ENCODE measurements around the gene RABEP2. TPM values are rescaled to one million over a fixed set of nuclear protein-coding genes. Genes with fewer than 3 reads are reported as not detected.

Gene RABEP2
- total and polyA plus RNA-seq, 2 donors (not counting 1 experiment from before 2014, with no cell fraction given), result 5.9 to 22.6 TPM

- Histone ChIP-seq H4K20me1 (ENCODE audit: control insufficient read depth, extremely low read depth, insufficient read depth, low read length) (no peaks in the 10 kb centered on the region), H3K79me2 (ENCODE audit: control insufficient read depth, insufficient read depth, low read length) (no peaks in the 10 kb centered on the region), H3K9ac (ENCODE audit: insufficient read depth, low read length) (no peak overlapping the region), H3K27me3 (ENCODE audit: control insufficient read depth, insufficient read depth, low read length) (no peaks in the 10 kb centered on the region), H3K9me3 (ENCODE audit: control insufficient read depth, insufficient read depth, low read depth, low read length) (no peaks in the 10 kb centered on the region), H3K4me3 (replicated peaks in 1 of 4; ENCODE audit: control extremely low read depth in 1 of 4, insufficient read depth in 1 of 4, low read depth in 3 of 4, low read length in 4 of 4) (no peak overlapping the region), H3K36me3 (ENCODE audit: control insufficient read depth, insufficient read depth, low read length) (peaks cover 6% of the 10 kb centered on the region), H3K27ac (ENCODE audit: insufficient read depth, low read length) (no peak overlapping the region), H2AFZ (ENCODE audit: low read length) (no peak overlapping the region), H3K4me1 (ENCODE audit: control insufficient read depth, extremely low read depth, insufficient read depth, low read length) (peaks cover 6% of the 10 kb centered on the region), H3K4me2 (ENCODE audit: extremely low read depth, insufficient read depth, low read length) (no peak overlapping the region)
- no peak for DNase-seq (ENCODE audit: low read depth in 2 of 2)
- no peak for TF ChIP-seq EZH2 (IDR thresholded peaks at IDR 0.05; ENCODE audit: low read length, missing control alignments)
- TF ChIP-seq, protein P1, sequence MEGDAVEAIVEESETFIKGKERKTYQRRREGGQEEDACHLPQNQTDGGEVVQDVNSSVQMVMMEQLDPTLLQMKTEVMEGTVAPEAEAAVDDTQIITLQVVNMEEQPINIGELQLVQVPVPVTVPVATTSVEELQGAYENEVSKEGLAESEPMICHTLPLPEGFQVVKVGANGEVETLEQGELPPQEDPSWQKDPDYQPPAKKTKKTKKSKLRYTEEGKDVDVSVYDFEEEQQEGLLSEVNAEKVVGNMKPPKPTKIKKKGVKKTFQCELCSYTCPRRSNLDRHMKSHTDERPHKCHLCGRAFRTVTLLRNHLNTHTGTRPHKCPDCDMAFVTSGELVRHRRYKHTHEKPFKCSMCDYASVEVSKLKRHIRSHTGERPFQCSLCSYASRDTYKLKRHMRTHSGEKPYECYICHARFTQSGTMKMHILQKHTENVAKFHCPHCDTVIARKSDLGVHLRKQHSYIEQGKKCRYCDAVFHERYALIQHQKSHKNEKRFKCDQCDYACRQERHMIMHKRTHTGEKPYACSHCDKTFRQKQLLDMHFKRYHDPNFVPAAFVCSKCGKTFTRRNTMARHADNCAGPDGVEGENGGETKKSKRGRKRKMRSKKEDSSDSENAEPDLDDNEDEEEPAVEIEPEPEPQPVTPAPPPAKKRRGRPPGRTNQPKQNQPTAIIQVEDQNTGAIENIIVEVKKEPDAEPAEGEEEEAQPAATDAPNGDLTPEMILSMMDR (conservative IDR thresholded peaks at IDR 0.05 in 1 of 2, IDR thresholded peaks at IDR 0.05 in 1 of 2; ENCODE audit: low read depth in 1 of 2, low read length in 2 of 2), result no peak
Observed at GRCh38 chr16:28876973-28877654, 47.9 kb downstream of the RABEP2 start.

DNA sequence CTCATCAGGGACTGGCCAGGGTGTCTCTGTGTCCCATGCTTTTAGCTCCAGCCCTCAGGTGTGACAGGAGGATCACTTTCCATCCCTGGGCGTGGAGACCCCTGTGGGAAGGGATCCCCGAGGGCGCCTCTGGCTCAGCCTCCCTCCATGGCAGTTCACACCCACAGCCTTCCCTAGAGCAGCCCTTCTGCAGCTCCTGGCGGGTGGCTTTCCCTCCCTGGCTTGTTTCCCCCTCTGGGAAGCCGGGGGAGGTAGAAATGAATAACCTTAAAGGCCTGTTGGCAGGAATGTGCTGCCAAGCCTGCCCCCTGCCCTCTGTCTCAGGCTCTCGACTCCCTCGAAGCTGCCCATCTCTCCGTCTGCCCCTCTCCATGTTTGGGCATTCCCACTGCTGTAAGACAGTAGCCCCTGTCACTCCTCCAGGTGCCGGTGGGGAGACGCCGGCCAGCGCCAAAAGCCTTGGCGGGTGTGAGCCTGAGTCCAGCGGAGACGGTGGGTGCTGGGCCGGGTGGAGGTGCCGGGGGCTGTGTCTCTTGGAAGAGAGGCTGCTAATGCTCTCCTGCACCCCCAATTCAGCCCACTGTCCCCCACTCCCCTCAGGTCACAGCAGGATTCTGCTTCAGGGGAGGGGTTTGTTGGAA is 48.9 kb downstream of the RABEP2 start:
- no peak for DNase-seq (ENCODE audit: low read depth in 2 of 2)
- H4K20me1 ChIP-seq (ENCODE audit: control insufficient read depth, extremely low read depth, insufficient read depth, low read length), result no peaks in the 10 kb centered on the region
- no peak overlapping the region for H3K4me3 ChIP-seq (replicated peaks in 1 of 4; ENCODE audit: control extremely low read depth in 1 of 4, insufficient read depth in 1 of 4, low read depth in 3 of 4, low read length in 4 of 4)
- no peaks in the 10 kb centered on the region for H3K79me2 ChIP-seq (ENCODE audit: control insufficient read depth, insufficient read depth, low read length)
- peaks cover 9% of the 10 kb centered on the region for H3K36me3 ChIP-seq (ENCODE audit: control insufficient read depth, insufficient read depth, low read length)
- no peaks in the 10 kb centered on the region for H3K9me3 ChIP-seq (ENCODE audit: control insufficient read depth, insufficient read depth, low read depth, low read length)
- H3K27me3 ChIP-seq (ENCODE audit: control insufficient read depth, insufficient read depth, low read length), result no peaks in the 10 kb centered on the region
- TF ChIP-seq EZH2 (IDR thresholded peaks at IDR 0.05; ENCODE audit: low read length, missing control alignments), result no peak
- TF ChIP-seq, protein P1 (conservative IDR thresholded peaks at IDR 0.05 in 1 of 2, IDR thresholded peaks at IDR 0.05 in 1 of 2; ENCODE audit: low read depth in 1 of 2, low read length in 2 of 2), result no peak
- no peak overlapping the region for H3K27ac ChIP-seq (ENCODE audit: insufficient read depth, low read length)
- H3K4me1 ChIP-seq (ENCODE audit: control insufficient read depth, extremely low read depth, insufficient read depth, low read length), result peaks cover 6% of the 10 kb centered on the region
- no peak overlapping the region for H3K9ac ChIP-seq (ENCODE audit: insufficient read depth, low read length)
- no peak overlapping the region for H3K4me2 ChIP-seq (ENCODE audit: extremely low read depth, insufficient read depth, low read length)
- H2AFZ ChIP-seq (ENCODE audit: low read length), result no peak overlapping the region

GRCh38 chr16:28875134-28876018 is 49.7 kb downstream of the RABEP2 start:
- H3K27me3 ChIP-seq (ENCODE audit: control insufficient read depth, insufficient read depth, low read length), result no peaks in the 10 kb centered on the region
- no peak overlapping the region for H3K27ac ChIP-seq (ENCODE audit: insufficient read depth, low read length)

More at GRCh38 chr16:28875134-28876018, 49.7 kb downstream of the RABEP2 start:
- TF ChIP-seq, protein P1 (conservative IDR thresholded peaks at IDR 0.05 in 1 of 2, IDR thresholded peaks at IDR 0.05 in 1 of 2; ENCODE audit: low read depth in 1 of 2, low read length in 2 of 2), result peak; percentile 4 to 10
- TF ChIP-seq EZH2 (IDR thresholded peaks at IDR 0.05; ENCODE audit: low read length, missing control alignments), result no peak
- Histone ChIP-seq H3K36me3 (ENCODE audit: control insufficient read depth, insufficient read depth, low read length) (peaks cover 10% of the 10 kb centered on the region), H4K20me1 (ENCODE audit: control insufficient read depth, extremely low read depth, insufficient read depth, low read length) (no peaks in the 10 kb centered on the region), H3K9ac (ENCODE audit: insufficient read depth, low read length) (no peak overlapping the region), H3K4me2 (ENCODE audit: extremely low read depth, insufficient read depth, low read length) (no peak overlapping the region), H3K9me3 (ENCODE audit: control insufficient read depth, insufficient read depth, low read depth, low read length) (no peaks in the 10 kb centered on the region), H3K4me3 (replicated peaks in 1 of 4; ENCODE audit: control extremely low read depth in 1 of 4, insufficient read depth in 1 of 4, low read depth in 3 of 4, low read length in 4 of 4) (no peak overlapping the region), H3K79me2 (ENCODE audit: control insufficient read depth, insufficient read depth, low read length) (no peaks in the 10 kb centered on the region), H3K4me1 (ENCODE audit: control insufficient read depth, extremely low read depth, insufficient read depth, low read length) (peaks cover 6% of the 10 kb centered on the region), H2AFZ (ENCODE audit: low read length) (no peak overlapping the region)
- DNase-seq (ENCODE audit: low read depth in 2 of 2), result peak in 1 of 2 donors; percentile 6
